22Rv1 (cell line): ENCODE results near the gene ZNF784.

Experiments
- H3K27ac ChIP-seq: fragments of 450-650 bp; 2 replicates; pipeline ENCODE4 v1.5.1; 2017
- ZFX ChIP-seq: fragments of 450-650 bp; IDR thresholded peaks from 2 replicates; pipeline ENCODE4 v1.6.1; 2017; ENCODE audit warnings: antibody characterized with exemption, borderline replicate concordance
- TF ChIP-seq, protein P1 (sequence below): fragments of 450-650 bp; IDR thresholded peaks from 2 replicates; pipeline ENCODE4 v1.5.1; 2017; ENCODE audit warnings: mild to moderate bottlenecking

The ZNF784 gene

DNA sequence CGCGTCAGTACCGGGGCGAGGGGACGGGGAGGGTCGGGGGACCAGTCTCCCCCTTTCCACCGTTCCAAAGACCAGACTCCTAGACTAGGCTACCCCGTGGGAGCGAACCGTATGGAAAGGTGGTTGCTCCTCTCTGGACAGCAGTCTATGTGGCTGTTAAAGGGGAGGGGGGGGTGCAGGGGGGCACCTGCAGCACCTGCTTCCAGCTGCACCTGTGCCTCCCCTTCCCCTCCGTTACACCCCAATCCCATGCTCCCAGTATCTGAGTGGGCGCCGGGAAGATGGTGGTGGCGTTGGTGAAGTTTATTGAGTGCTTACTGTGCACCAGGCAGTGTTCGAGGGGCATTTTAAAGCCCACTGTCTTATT, 23.7 kb downstream of the ZNF784 start:
- H3K27ac ChIP-seq: peak overlapping the region; percentile 98
- TF ChIP-seq ZFX: no peak
- TF ChIP-seq, protein P1, sequence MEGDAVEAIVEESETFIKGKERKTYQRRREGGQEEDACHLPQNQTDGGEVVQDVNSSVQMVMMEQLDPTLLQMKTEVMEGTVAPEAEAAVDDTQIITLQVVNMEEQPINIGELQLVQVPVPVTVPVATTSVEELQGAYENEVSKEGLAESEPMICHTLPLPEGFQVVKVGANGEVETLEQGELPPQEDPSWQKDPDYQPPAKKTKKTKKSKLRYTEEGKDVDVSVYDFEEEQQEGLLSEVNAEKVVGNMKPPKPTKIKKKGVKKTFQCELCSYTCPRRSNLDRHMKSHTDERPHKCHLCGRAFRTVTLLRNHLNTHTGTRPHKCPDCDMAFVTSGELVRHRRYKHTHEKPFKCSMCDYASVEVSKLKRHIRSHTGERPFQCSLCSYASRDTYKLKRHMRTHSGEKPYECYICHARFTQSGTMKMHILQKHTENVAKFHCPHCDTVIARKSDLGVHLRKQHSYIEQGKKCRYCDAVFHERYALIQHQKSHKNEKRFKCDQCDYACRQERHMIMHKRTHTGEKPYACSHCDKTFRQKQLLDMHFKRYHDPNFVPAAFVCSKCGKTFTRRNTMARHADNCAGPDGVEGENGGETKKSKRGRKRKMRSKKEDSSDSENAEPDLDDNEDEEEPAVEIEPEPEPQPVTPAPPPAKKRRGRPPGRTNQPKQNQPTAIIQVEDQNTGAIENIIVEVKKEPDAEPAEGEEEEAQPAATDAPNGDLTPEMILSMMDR: no peak

DNA sequence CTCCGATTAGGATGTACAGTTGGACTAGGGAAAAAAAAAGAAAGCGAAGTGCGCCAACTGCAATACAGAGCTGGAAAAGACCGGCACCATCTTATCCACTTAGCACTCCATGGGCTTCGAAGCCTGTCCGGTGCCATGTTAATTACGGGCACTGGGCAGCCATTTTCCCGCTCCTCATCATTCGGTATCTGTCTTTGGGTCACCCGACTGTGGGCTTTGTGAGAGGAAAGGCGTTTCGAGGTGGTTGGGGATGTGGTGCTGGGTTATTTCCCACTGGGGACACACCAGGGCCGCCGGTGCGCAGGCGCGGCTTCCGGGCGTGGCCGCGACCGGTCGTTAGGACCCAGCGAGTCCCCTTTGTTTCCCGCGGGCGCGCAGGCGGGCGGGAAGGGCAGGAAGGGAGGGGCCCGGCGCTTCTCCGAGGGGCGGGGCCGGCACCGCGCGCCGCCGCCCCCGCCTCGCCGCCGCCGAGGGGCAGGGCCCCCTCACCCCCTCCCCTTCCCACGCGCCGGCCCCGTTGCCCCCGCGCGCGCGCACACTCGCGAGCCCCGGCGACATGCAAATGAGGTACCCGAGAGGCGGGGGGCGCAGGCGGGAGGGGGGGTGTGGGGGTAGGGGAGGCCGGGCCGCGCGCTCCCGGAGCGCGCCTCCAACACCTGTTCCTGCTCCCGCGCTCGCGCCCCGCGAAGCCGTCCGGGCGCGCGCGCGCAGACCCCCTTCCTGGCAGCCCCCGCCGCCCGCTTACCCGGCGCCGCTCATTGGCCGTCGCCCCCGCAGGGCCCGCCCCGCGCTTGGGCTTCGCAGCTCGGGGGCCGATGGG, 24.3 kb downstream of the ZNF784 start, which contains the start of gene ZNF524:
TSS of gene ZNF524 (plus strand) at position 447 of the 820 bp plus-strand sequence. CDS start 1,825 bp downstream, outside the sequence.
- H3K27ac ChIP-seq: peak within 1 kb of the TSS; percentile 98

DNA sequence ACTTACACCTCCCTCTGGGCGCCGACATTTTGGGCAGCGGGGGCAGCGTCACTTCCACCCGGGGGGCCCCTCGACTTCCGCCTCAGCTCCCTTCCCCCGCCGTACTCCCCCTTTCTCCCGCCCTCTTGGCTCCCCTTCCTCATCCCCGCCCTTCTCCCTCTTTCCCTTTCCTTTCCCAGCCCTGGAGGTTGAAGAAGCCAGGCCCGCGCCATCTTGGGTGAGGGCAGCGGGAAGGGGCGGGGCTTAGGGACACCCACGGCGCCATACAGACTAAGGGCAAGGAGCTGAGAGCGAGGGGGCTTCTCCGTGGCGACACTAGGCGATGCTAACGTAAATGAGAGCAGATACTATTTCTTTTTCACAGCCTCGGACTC, 24.9 kb downstream of the ZNF784 start, which contains the start of gene FIZ1:
TSS of gene FIZ1 (minus strand) at position 50 of the 374 bp plus-strand sequence. CDS start 1,652 bp downstream, outside the sequence.
- TF ChIP-seq ZFX: no peak
- peak within 1 kb of the TSS; percentile 98 for H3K27ac ChIP-seq

More for the DNA sequence above, 24.3 kb downstream of the ZNF784 start, which contains the start of gene ZNF524:
- TF ChIP-seq, protein P1: no peak
- no peak for TF ChIP-seq ZFX

- H3K27ac ChIP-seq: peak overlapping the region; percentile 98
- no peak for TF ChIP-seq ZFX
- TF ChIP-seq, protein P1: no peak
Observed at GRCh38 chr19:55598719-55599467, 25.5 kb downstream of the ZNF784 start.

DNA sequence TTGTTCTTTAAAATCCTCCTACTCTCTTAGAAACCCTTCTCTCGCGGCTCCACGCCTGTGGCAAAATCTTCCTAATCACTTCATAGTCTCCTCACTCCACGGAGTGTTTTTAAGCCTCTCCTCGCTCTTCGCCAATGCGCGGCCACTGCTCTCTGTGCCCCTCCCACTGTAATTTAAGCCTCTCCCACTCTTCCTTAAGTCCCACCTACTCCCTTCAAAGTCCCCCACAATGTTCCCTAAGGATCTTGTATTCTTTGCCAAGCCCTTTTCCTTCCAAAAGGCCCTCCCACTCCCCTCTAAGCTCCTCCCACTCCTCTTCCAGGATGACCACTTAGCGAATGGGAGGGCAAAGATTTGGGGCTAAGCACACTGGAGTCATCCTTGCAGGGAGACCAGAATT, 26.3 kb downstream of the ZNF784 start:
- TF ChIP-seq, protein P1: no peak
- TF ChIP-seq ZFX: no peak
- H3K27ac ChIP-seq: peak overlapping the region; percentile 98

DNA sequence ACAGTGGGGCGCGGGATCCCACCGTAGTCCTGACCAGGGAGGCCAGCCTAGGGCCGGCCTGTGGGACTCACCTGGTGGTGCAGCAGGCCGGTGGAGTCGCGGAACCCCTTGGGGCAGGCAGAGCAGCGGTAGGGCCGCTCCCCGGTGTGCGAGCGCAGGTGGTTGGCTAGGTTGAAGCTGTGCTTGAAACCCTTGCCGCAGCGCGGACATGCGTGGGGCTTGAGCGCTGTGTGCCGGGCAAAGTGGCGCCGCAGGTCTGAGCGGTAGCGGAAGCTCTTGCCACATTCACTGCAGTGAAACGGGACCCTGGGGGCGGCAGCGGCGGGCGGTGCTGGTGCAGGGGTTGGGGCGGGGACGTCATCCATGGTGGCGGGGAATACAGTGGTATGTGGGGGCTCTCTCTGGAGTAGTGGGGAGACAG, 26.9 kb downstream of the ZNF784 start:
- TF ChIP-seq, protein P1: no peak
- no peak for TF ChIP-seq ZFX

GRCh38 chr19:55596304-55596703, 28.1 kb downstream of the ZNF784 start:
- H3K27ac ChIP-seq: no peak overlapping the region
- TF ChIP-seq, protein P1: no peak
- TF ChIP-seq ZFX: no peak

More for the DNA sequence above, 26.9 kb downstream of the ZNF784 start:
- no peak overlapping the region for H3K27ac ChIP-seq
